GM18868 (cell line): Measurements from ENCODE around the gene RAB33A.

Source experiments
- ATAC-seq: cut with Tn5 transposase; IDR thresholded peaks from one replicate; pipeline ENCODE4 v1.9.1; 2021; ENCODE audit warnings: mild to moderate bottlenecking, moderate library complexity; ENCODE audit not compliant: unreplicated experiment

The RAB33A gene

DNA sequence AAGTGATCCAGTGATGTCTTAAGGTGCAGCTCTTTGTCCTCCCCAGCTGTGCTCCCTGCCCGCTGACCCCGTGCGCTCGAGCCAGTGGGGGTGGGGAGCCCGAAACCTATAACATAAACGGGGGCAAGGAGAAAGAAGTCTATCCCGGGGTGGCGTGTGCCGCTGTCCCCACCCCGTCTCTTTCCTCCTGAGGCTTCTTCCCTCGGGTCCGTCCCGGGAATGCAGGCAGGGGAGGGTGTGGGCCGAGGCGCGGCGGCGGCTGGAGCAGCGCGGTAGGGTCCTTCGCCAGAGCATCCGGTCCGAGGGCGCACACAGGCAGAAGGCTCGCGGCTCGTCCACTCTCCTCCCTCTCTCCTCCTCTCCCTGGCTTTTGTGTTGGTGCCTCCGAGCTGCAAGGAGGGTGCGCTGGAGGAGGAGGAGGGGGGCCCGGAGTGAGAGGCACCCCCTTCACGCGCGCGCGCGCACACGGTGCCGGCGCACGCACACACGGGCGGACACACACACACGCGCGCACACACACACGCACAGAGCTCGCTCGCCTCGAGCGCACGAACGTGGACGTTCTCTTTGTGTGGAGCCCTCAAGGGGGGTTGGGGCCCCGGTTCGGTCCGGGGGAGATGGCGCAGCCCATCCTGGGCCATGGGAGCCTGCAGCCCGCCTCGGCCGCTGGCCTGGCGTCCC, at the start of gene RAB33A:
TSS of gene RAB33A (plus strand) at position 517 of the 681 bp plus-strand sequence. CDS start at position 618, 101 bp downstream.
- peak; percentile 22 for ATAC-seq

DNA sequence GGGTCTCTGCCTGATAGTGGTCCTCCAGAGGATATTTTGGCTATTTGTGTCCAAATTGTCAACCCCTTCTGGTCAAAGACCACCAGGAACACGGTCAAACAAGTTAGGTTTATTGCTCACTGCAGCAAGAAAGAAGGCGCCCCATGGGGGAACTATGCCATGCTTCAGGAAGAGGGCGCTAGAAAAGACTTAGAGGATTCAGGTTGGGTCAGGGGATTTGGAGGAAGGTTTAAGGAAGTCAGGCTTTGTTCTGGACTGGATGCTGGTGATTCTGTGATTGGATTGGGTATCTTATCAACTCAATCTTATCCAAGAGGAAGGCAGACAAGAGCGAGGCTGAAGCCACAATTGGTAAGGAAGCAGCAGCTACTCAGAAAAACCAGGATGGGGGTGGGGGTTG, 47.2 kb upstream of the RAB33A start:
- no peak for ATAC-seq

DNA sequence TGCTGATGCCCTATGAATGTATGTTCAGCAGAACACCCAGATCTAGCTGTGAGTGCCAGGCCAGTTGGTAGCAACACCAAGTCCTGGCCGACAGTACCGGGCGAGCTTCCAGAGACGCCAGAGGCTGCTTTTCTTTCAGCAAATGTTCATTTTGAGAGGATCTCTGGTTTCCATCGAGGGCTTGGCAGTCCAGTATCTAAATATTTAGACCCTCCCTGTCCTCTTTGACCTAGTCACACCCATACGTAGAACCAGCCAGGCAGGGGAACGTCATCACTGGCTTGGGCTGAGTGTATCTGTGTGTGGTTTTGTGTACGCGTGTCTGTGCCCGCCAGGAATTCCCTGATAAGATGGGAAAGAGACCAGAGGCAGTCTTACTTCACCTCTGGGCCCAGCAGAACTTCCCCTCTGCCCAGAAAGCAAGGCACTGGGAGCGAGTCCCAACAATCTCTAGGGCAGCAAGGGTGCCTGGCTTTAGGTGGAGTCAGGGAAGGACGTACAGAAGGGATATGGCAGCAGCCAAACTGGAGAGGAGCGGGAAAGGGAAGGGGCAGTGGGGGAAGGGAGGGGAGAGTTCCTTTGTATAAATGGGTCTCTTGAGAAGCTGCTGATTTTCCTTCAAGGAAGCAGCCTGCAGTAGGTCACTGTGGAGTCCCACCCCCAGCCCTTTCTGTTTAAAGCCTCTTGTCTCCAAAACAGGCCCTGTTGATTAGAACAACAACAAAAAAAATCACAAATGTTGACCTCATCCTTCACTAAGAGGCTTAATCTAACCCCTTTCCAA, 46.5 kb upstream of the RAB33A start:
- ATAC-seq, result no peak

DNA sequence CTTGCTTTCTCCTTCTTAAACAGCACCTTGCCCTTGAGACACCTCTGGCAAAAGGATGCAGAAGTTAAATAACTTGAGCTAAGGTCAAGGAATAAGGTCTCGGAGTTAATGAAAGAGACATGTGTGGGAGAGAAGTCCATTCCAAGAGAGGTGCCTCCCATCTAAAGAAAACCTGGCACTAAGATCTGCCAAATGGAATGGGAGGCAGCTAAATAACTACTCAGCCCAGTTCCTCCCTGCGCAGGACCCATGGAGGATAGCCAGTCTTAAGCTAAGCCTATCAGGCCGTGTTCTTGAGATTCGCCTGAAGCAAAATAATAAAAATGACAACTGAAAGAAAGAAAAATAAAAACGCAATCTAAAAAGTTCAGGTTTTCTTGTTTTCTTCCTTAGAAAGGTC, 40.8 kb upstream of the RAB33A start:
- ATAC-seq, result no peak

DNA sequence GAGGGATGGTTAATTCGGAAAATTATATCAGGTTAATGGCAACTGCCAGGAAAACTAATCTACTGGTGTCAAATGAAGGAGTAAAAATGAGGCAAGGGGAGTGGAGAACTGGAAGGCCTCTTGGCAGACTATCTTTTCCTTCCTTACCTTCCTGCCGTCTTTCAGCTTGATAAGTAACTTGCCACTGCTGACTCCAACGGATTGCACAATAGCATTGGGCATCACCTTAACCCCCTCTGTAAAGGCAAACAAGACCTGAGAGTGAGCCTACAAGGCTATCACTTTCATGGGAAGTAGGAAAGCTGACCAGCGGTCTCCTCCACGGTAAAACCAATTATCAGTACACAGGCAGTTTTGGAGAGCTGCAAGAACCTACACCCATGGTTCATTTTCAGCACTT, 35.3 kb upstream of the RAB33A start:
- ATAC-seq, result no peak

DNA sequence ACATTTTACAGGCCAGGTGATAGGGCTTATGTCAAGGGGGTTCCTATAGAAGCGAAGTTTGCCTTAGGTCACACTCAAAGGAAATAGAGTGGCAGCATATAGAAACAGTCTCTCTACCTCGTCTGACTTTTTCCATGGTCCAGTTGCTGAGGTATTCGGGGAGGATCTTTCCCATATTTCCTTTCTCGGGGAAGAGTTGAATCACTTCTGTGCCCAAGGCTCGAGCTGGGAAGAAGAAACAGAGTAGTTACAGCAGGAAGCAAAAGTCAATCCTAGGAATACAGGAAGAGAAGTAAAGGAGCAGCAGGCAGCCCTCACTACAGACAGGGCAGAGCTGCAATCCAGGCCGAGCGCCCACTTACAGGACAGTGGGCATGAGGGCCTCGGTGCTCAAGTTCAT, 34.8 kb upstream of the RAB33A start:
- ATAC-seq, result no peak

DNA sequence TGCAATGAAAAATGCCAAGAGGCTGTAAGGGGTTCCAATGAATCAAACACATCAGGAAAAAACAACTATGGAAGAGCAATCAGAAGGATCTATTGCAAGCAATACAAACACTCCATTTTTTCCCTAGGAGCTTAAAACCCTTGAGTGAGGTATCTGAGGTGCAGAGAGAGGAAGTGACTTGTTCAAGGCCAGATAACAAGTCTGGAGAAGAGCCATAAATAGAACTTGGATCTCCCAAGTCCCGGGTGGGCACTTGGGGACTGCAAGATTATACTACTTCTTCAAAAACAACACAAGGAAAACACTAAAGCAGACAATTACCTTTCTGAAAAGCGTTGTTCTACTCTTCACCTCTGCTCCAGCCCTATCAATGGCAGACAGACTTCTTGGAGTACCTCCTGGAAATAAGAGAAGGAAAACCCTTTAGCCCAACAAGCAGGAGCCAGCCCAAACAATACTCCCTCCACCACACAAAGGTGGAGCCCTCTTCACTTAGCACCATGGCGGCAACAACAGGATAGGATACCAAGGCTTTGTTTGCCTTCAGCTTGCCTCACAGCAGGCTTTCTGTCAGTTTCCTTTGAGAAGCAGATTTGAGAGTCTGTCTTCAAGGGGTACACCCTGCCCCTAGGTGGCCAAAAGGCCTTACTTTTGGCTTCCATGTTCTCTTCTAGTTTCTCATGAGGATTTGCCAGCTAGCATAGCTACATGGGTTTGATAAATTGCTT, 32.1 kb upstream of the RAB33A start:
- no peak for ATAC-seq

DNA sequence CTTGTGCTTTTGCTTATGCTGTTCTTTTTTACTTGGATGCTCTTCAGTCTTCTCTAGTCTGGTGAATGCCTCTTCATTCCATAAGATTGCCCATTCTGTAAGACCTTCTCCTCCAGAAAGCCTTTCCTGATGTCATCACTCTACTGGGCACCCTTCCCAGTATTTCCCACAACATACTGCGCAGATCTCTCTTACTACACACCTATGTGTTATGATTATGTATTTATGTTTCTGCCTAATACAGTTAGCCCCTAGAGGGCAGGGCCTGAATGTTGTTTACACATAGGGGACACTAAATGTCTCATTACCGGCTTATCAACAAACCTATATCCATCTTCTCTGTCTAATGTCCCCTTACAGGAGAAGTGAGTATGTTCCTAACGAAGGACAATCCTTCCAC, 27.3 kb upstream of the RAB33A start:
- no peak for ATAC-seq

DNA sequence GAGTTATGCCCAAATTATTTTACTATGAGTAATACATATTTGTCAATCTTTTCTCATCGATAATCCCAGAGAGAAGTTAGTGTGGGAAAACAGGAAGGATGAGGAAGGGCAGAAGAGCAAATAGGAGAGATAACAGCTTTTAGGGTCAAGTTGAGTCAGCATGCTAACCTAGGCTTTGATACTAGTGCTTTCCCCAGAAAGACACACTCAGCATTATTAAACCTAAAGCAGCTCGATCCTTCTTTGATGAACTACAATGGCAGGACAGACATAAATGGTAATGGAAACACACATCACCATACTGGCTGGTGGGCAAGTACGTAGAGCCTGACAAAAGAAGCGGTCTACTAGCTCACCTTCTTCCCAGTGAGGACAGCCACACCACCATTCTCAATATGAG, 26.6 kb upstream of the RAB33A start:
- ATAC-seq, result no peak

DNA sequence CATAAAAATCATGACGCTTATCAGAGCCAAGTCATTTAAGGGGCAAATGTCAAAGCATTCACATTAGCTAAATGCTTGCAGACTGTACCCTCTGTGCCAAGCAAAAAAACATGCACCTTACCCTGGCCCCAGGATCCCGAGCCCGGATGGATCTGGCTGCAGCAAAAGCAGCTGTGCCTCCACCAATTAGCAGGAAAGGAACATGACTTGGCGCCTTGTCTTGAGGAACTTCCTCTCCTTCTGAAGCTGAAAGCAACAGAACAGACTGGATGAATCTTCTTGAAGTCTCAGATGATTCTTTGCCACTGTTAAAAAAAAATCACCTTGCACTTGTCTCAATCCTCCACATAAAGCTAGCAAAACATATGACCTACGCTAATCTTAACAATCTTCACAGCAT, 24.1 kb upstream of the RAB33A start:
- ATAC-seq, result no peak

DNA sequence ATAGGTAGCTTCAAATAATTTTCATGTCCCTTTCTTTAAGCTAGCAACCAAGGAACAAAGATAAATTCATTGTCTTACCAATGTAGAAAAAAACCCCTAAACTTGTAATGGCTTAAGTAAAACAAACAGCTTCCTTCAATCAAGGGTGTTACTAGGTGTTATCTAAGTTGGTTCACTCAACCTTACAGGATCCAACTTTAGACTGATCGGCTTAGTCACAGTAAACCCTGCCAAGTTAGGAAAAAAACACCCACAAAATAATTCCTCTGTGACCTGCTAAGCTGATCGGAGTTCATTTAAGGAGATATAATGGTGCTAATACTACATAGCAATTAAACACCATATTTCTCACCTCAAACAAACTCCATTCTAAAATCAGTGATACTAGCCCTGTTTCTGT, 16.2 kb upstream of the RAB33A start:
- no peak for ATAC-seq

DNA sequence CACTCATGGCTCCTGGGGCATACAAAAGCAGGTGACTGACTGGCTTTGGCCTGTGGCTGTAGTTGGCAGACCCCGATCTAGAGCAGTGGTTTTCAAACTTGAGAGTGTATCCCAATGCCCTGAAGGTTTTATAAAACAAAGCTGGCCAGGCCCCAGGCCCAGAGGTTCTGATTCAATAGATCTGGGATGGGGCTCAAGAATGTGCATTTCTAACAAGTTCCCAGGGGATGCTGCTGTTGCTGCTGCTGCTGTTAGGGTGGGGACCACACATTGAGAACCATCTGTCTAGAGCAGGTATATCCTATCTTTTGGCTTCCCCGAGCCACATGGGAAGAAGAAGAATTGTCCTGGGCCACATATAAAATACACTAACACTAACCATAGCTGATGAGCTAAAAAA, 13.5 kb upstream of the RAB33A start:
- no peak for ATAC-seq

DNA sequence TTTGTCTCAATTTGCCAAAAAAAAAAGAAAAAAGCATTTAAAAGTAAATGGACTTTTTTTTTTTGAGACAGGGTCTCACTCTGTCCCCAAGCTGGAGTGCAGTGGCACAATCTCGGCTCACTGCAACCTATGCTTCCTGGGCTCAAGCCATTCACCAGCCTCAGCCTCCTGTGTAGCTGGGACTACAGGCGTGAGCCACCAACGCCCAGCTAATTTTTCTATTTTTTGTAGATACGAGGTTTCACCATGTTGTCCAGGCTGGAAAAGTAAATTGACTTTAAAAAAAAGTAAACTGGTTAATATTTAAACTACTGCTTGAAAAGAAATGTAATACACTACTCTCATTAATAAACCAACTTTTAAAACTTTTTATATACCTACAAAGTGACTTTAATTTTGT, 12.0 kb upstream of the RAB33A start:
- no peak for ATAC-seq

DNA sequence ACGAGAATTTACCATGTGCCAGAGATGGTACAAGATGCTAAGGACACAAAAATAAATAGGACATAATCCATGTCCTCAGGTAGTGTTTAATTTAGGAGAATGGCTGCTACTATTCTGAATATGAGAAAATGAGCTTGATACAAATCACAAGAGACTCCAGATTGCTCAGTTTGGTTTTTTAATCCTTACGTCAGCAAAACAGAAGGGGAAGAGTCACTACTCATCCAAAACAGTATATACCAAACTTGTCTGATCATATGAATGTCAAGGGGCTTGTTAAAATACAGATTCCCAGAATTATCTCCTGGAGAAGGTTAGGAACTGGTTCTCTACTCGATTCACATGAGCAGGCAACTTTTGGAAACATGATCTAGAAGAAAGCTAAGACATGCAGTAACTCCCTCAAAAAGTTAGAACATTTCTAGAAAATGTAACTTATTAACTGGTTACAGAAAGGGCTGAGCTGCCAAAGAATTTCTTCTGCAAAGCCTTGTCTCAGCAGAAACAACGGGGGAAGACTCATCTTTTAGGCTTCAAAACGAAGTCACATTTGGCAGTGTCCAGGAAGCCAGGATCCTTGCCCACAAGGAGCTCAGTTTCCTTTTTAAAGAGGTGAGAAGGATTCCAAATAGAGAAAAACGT, 9.5 kb upstream of the RAB33A start:
- no peak for ATAC-seq

DNA sequence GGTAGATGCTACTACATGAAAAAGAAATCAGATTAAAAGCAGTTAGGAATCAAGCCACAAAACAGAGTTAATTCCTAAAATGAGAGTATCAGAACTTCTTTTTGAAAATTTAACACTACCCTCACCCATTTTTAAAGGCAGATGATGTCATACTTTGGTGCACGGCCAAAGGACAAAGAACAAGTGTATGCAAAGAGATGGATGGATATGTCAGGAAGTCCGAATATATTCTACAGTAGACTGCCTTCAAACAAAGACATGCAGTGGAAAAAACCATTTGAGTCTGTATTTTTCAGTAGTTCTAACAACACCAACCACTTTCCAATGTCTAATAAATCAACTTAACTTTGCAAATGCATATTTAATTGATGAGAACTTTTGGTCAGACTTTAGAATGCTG, 8.4 kb upstream of the RAB33A start:
- no peak for ATAC-seq

DNA sequence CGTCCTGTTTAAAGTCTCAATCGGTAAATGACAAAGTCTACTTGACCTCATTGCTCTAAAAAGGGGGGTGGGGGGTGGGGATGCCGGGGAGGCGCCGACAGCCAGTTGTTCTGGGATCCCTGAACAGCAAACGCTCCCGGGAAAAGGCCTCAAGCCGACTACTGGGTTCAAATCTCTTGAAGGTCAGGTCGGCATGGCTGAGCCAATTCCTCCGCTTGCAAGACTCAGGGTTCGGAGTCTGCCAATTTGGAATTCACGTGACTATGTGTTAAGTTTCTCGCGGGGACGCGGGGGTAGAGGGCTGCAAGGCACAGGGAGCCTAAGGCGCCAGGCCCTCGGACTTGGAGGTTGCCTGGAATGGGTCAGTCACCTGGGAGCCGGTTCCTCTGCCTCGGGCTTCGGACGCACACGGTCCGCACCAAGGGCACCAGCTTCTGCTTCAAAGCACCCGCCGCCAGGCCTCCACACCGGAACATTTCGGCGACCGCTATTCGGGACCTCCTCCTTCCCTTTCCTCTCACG, 6.5 kb upstream of the RAB33A start:
- no peak for ATAC-seq

DNA sequence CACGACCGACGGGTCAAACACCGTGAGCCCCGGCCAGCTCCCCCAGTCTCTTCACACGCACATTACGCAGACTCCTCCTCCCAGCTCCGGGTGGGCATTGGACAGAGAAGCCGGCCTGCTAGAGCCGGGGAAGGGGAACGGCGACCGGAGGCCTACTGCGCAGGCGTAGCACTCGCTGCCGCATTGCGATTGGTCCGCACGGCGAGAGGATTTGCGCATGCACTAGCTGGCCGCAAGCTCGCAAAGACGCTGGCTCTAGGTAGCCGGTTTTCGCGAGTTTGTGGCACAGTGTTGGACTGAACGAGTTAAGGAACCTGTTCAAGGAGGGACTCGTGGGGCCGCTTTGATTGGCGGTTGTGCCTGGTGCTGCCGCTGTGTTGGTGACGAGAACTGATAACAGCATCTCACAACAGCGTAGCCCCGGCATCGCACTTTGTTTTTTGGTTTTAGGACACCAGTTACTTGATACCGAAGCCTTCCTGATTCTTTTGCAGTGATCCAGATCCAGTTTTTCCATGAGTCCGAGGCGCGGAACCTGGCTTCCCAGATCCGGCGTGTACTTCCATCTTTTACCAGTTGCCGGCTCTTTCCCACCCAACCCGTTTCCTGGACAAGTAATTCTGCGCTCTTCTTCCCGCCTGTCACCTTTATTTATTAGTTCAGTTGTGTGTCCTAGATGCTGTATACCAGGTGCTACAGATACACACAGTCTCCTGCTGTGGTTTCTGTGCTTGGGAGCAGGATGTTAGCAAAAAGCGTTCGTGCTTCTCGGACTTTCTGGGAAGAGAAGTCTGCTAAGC, 5.9 kb upstream of the RAB33A start, which contains the start of gene AIFM1:
TSS of gene AIFM1 (minus strand) at position 139 of the 800 bp plus-strand sequence. CDS start 185 bp downstream, outside the sequence.
- ATAC-seq, result peak; percentile 90

DNA sequence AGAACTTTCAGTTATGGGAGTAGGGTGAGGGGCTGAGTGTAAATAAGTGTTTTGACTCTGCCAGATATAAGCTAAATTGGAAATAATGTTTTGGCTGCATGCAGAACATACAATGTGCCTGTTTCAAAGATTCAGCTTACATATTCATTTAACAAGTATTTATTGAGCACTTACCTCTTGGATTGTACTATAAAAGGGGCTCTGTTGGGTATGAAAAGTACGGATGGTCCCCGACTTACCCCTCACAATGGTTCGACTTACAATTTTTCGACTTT, 5.3 kb upstream of the RAB33A start:
- no peak for ATAC-seq

DNA sequence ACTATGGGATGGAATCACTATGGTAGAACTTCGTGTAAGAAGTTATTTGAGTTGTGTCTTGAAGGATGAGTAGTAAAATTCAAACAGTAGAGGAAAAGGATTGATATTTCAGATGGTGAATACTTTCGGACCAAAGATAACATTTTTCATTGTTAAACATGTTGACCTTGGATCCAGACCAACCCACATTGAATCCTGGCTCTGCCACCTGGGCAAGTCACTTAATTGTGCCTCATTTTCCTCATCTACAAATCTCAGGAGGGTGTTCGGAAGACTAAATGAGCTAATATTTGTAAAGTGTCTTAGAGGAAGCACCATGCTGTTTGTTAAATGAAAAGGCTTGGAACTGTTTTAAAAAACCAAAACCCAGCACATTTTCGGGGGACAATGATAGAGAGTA, 4.7 kb upstream of the RAB33A start:
- no peak for ATAC-seq

DNA sequence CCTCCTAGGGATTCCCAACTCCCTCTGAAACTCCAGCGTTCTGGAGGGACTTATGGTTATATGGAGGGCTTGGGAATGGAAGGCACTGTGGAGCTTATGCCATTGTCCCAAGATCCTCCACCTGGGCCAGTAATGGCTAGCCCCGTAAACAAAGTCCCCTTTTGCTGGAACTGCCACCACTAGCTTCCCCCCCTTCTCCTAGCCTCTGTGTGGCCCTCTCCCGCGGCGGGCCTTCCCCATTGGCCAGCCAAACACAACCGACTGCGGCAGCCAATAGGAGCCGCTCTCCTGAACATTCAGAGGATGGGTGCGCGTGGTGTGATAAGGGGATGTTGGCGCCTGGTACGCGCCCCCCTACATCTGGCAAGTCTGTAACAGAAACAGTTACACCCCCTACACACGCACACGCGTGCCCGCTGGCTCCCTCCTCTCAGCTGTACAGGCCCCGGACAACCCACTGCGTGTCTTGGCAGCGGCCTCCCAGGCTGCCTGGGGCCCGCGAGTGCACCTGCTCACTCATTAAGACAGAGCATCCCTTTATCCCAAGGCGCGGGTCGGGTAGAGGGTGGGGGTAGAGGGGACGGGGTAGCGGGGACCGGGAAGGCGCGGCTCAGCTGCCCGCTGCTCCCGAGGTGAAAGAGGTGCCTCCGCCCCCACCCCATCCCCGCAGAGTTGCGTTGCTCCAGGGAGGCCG, 863 bp upstream of the RAB33A start:
- ATAC-seq, result peak; percentile 87
